T-helper 9 cell (primary cell): Measurements from ENCODE around the gene XYLT2.
"Not testable (repeated sequence)": the region's sequence is repeated elsewhere in the genome, so short reads cannot be mapped to it uniquely, and the experiment has no call there.

ENCODE experiments used
- DNase-seq: peaks from one replicate; pipeline ENCODE4 v3.0.0-alpha.2; 2020

Gene XYLT2

DNA sequence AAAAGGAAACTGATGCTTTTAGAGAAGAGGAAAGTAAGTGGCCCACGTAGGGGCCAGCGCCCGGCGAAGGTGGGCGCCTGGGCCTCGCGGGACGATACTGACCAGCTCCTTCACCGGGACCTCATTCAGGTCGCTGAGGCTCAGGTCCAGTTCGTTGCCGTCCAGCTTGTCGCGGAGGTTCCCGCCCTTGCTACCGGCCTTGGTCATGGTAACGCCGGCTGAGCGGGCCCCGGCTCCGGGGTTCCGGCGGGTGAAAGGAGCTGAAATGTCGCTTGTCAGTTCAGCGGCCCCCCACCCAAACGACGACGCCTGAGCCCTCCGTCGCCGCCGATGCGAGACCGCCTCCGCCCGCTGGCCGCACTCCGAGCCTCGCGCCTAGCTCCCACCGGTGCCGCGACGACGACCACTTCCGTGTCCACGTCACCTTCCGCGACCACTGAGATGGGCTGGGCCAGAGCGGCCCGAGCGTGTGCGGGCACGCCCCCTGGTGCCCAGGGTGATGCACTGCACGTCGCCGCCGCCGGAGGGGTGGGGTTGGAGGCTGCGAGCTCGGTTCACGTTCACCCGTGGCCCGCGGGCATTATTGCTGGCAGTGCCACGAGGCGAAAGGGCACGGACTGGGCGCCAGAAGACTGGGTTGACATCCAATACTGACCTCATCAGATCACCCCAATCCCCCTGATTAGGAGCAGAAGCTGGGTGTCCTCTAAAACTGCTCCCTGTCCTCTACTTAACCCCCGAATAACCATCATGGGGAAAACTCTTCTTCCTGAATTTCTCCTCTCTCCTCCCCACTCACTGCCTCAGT lies 51.4 kb downstream of the XYLT2 start, which contains the start of gene LRRC59:
Gene LRRC59 (minus strand): TSS at position 413 of the 808 bp plus-strand sequence. CDS start 206 bp downstream, at position 207.
- peak; percentile 94 for DNase-seq

DNA sequence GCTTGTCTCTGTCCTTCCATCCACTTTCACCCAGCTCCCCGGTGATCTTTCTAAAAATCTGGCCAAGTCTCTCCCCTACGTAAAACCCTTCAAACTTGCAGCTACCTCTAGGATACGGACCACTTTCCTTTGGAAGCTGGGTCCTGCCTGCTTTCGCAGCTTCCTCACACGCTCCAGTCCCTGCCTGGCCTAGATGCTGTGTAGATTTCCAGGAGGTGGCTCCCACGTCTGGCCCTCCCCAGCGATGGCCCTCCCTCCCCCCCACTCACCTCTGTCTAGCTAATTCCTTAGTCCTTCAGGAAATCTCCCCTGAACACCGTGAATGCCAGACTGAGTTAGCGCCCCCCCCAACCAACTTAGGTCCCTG lies 52.0 kb downstream of the XYLT2 start:
- DNase-seq = no peak

DNA sequence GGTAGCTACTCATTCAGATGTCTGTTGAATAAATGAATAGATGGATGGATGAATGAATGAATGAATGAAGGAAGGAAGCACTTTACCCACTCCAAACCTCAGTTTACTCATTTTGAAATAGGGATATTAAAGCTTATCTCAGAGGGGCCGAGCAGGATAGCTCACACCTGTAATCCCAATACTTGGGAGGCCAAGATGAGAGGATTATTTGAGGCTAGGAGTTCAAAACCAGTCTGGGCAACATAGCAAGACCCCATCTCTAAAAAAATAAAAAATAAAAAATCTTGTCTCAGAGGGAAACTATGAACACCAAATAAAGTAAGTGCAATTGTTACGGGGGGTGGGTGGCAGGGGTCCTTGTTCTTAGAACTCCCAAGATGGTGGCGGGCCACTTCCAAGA lies 52.7 kb downstream of the XYLT2 start:
- not testable (repeated sequence) for DNase-seq

DNA sequence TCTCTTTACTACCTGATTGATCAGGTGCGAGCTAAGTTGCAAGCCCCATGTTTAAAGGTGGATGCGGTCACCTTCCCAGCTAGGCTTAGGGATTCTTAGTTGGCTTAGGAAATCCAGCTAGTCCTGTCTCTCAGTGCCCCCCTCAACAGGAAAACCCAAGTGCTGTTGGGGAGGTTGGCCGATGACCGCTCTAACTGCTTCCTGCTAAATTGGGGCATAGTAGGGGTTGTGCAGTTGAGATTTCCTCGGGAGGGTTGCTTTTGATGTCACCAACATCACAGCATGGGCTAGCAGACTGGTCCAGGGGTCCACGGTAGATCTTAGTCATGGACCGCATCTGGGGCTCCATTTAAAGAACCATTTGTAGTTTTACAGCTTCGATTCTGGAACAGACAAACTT lies 53.7 kb downstream of the XYLT2 start:
- DNase-seq = not testable (repeated sequence)

DNA sequence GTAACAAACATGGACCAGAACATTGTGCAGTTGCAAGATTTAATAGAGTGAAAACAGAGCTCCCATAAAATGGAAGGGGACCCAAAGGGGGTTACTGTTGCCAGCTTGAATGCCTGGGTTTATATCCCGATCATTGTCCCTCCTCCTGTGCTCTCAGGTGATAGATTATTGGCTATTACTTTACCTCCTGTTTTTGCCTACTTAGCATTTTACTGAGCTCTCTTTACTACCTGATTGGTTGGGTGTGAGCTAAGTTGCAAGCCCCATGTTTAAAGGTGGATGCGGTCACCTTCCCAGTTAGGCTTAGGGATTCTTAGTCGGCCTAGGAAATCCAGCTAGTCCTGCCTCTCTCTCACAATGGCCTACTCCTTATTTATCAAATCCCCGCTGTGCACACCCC lies 59.4 kb downstream of the XYLT2 start:
- not testable (repeated sequence) for DNase-seq

DNA sequence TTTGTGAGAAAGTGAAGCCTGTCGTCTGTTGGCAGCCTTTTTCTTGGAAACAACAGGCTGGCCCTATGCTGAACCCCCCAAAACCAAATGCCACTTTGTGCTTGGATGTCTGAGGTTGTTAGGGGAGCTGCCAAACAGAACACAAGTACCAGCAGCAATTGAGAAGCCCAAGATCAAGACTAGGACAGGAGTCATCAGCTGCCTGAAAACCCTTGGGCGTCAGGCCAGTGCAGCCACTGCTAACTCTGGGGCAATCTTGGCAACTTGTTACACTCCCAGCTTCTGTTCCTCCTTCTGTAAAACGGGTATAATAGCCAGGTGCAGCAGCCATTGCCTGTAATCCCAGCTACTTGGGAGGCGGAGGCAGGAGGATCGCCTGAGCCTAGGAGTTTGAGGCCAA lies 60.7 kb downstream of the XYLT2 start:
- DNase-seq = no peak

DNA sequence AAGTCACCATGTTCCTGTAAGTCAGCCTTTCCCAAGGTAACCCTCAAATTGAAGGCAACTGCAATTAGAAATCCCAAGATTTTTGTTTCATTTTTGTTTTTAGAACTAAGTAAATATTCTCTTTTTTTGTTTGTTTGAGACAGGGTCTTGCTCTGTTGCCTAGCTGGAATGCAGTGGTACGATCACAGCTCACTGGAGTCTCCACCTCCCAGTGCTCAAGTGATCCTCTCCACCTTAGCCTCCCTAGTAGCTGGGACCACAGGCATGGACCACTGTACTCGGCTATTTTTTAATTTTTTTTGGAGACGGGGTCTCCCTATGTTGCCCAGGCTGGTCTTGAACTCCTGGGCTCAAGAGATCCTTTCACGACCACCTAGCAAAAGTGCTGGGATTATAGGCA lies 62.0 kb downstream of the XYLT2 start:
- DNase-seq = no peak
